GM12872 (cell line): ENCODE data around the gene SPP1.
A peak's percentile ranks its signal among the peaks of the same experiment; 100 is the strongest.

Experiments
- TF ChIP-seq, protein P1 (sequence below): IDR thresholded peaks from 3 replicates; pipeline ENCODE4 v1.5.1; 2011; ENCODE audit warnings: low read depth, mild to moderate bottlenecking, low read length, moderate library complexity; ENCODE audit not compliant: insufficient read depth

The SPP1 gene

DNA sequence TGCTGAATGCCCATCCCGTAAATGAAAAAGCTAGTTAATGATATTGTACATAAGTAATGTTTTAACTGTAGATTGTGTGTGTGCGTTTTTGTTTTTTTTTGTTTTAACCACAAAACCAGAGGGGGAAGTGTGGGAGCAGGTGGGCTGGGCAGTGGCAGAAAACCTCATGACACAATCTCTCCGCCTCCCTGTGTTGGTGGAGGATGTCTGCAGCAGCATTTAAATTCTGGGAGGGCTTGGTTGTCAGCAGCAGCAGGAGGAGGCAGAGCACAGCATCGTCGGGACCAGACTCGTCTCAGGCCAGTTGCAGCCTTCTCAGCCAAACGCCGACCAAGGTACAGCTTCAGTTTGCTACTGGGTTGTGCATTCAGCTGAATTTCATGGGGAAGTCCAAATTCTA lies at the start of gene SPP1:
SPP1 (plus strand) TSS at position 249 of the 400 bp plus-strand sequence. CDS start 1,182 bp downstream, outside the sequence.
- TF ChIP-seq, protein P1, sequence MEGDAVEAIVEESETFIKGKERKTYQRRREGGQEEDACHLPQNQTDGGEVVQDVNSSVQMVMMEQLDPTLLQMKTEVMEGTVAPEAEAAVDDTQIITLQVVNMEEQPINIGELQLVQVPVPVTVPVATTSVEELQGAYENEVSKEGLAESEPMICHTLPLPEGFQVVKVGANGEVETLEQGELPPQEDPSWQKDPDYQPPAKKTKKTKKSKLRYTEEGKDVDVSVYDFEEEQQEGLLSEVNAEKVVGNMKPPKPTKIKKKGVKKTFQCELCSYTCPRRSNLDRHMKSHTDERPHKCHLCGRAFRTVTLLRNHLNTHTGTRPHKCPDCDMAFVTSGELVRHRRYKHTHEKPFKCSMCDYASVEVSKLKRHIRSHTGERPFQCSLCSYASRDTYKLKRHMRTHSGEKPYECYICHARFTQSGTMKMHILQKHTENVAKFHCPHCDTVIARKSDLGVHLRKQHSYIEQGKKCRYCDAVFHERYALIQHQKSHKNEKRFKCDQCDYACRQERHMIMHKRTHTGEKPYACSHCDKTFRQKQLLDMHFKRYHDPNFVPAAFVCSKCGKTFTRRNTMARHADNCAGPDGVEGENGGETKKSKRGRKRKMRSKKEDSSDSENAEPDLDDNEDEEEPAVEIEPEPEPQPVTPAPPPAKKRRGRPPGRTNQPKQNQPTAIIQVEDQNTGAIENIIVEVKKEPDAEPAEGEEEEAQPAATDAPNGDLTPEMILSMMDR, result 0 out of 3 replicates have a peak, but pooled peaks have one; percentile 3

DNA sequence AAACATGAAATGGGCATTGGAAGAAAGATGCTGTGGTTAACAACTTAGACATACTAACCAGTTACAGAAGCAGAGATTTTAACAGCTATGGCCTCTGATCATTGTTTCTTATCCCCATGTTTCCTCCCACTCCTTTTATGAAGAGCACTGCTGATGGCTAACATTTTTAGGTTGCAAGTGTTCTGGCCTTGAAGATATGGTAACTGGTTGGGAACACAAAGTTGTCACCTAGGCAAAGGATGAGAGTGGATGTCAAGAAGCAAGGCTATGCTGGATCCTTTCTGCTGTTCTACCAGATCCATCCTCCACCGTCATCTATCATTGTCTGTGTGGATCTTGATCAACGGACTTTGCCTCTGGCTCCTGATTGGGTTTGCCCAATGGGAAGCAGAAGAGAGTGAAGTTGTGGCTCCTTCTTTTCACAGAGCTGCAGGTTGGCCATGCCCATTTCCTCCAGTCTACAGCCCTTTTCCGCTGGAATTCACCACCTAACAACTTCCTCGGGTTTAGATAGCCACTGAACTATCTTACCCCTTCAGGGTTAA lies 48.9 kb upstream of the SPP1 start:
- TF ChIP-seq, protein P1, result no peak

DNA sequence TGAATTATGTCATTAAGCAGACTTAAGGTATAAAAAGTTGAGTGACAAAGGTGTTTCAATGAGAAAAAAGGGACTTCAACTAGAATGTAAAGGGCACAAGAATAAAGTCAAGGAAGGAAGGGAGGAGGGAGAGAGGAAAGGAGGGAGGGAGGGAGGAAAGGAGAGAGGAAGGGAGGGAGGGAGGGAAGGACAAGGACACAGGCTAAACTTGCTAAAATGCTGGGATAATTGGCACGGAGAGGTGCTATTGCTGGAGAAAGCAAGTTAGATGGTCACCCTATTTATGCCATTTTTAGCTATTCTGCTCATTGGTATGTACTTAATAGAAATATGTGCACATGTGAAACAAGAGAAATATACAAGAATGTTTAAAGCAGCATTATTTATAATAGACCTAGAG lies 44.9 kb upstream of the SPP1 start:
- TF ChIP-seq, protein P1, result no peak

DNA sequence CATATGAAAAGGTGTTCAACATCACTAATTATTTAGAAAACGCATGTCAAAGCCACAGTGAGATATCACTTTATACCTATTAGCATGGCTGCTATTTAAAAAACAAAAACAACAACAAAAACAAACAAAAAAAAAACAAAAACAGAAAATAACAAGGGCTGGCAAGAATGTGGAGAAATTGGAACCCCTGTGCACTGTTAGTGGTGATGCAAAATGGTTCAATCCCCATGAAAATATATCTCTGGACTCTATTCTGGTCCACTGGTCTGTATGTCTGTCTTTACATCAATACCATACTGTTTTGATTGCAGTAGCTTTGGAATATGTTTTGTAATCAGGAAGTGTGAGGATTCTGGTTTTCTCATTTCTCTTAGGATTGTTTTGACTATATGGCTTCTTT lies 43.6 kb upstream of the SPP1 start:
- TF ChIP-seq, protein P1, result no peak

DNA sequence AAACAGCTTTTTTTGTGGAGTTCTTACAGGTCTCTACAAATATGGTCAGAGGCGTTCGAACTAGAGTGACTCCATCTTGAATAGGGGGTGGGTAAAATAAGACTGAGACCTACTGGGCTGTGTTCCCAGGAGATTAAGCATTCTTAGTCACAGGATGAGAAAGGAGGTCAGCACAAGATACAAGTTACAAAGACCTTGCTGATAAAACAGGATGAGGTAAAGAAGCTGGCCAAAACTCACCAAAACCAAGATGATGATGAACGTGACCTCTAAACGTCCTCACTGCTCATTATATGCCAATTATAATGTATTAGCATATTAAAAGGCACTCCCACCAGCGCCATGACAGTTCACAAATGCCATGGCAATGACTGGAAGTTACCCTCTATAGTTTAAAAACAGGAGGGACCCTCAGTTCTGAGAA lies 42.8 kb upstream of the SPP1 start:
- TF ChIP-seq, protein P1, result no peak

DNA sequence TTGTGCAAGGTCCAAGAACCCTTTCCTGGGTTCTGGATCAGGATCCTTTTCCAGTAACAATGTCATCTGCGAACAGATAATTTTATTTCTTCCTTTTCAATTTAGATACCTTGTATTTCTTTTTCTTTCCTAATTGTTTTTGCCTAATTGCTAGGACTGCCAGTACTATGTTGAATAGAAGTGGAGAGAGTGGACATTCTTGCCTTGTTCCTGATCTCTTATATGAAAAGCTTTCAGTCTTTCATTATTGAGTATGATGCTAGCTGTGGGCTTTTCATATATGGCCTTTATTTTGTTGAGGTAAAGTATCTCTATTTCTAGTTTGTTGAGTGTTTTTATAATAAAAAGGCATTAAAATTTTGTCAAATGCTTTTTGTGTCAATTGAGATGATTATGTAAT lies 42.2 kb upstream of the SPP1 start:
- TF ChIP-seq, protein P1, result no peak

DNA sequence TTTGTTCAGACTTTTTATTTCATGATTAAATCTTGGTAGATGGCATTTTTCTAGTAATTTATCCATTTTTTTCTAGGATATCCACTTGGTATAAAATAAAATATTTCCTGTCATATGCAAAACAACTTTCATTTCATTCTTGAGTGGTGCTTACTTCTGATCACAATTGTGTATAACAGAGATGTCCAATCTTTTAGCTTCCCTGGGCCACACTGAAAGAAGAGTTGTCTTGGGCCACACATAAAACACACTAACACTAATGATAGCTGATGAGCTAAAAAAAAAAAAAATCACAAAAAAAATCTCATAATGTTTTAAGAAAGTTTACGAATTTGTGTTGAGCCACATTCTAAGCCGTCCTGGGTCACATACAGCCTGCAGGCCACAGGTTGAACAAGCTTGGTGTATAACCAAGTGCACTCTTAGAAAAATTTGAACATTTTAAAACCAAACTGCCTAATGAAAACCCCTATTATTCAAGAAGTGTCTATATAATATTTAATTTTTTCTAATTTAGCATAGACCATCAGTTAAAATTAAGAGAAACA lies 41.3 kb upstream of the SPP1 start:
- TF ChIP-seq, protein P1, result no peak
